Suprapubic skin (tissue), 4 donors: ENCODE results near the gene RNASE4. TPM values are rescaled to one million over a fixed set of nuclear protein-coding genes. Genes with fewer than 3 reads are reported as not detected.

Source experiments
- DNase-seq, 2 donors: peaks; one replicate each; pipeline ENCODE4 v3.0.0-alpha.2; 2019; ENCODE audit warnings: low spot score in 2 of 2
- H3K27ac ChIP-seq: fragments of 200-600 bp; sonication (generic); one replicate; pipeline ENCODE4 v1.5.1; 2019
- H3K27me3 ChIP-seq: fragments of 200-600 bp; sonication (generic); one replicate; pipeline ENCODE4 v1.5.1; 2019
- H3K36me3 ChIP-seq: fragments of 200-600 bp; sonication (generic); one replicate; pipeline ENCODE4 v1.5.1; 2019
- H3K4me1 ChIP-seq: fragments of 200-600 bp; sonication (generic); one replicate; pipeline ENCODE4 v1.5.1; 2019
- H3K4me3 ChIP-seq: fragments of 200-600 bp; sonication (generic); one replicate; pipeline ENCODE4 v1.5.1; 2019; ENCODE audit warnings: mild to moderate bottlenecking
- H3K9me3 ChIP-seq: fragments of 200-600 bp; sonication (generic); one replicate; pipeline ENCODE4 v1.5.1; 2019
- CTCF ChIP-seq, 2 donors: fragments of 200-600 bp in 1 of 2; fragments of 450-650 bp in 1 of 2; sonication (generic) in 1 of 2; IDR thresholded peaks; one replicate each; pipeline ENCODE4 v1.5.1; 2016 to 2019; ENCODE audit warnings: antibody characterized with exemption in 2 of 2, mild to moderate bottlenecking in 1 of 2, moderate library complexity in 1 of 2
- EP300 ChIP-seq: sonication (generic); formaldehyde crosslinking; IDR thresholded peaks from one replicate; pipeline ENCODE4 v1.6.1; 2017; ENCODE audit warnings: antibody characterized with exemption
- POLR2A ChIP-seq, 2 donors: fragments of 450-650 bp; IDR thresholded peaks; one replicate each; pipeline ENCODE4 v1.6.1; 2017; ENCODE audit warnings: antibody characterized with exemption in 2 of 2, mild to moderate bottlenecking in 2 of 2, moderate library complexity in 2 of 2
- POLR2AphosphoS5 ChIP-seq, 3 donors: sonication (generic); formaldehyde crosslinking; IDR thresholded peaks; one replicate each; pipeline ENCODE4 v1.6.1; 2017; ENCODE audit warnings: antibody characterized with exemption in 3 of 3
- WGBS: methylation state at CpG from one replicate; pipeline ENCODE4 v1.1.5; 2018; 5-methylcytosine and 5-hydroxymethylcytosine counted together
- total RNA-seq, 4 donors: library from RNA; depleted of rRNA; stranded (reverse); fragments of >200 nt; gene quantifications; one replicate each; pipeline ENCODE4 v1.1.0, GENCODE V29; 2016

Gene RNASE4
- total RNA-seq, 4 donors from 2014 or later = 43.9 to 84.2 (median 66.2) TPM

- no peak for DNase-seq
- 77% methylated on average over 1 of the region's 1 CpG for WGBS
- TF ChIP-seq EP300 (no peak), CTCF (IDR thresholded peaks at IDR 0.05) (no peak), POLR2AphosphoS5 (IDR thresholded peaks at IDR 0.05) (no peak), POLR2A (IDR thresholded peaks at IDR 0.05) (no peak)
- Histone ChIP-seq H3K27ac (no peak overlapping the region), H3K9me3 (no peaks in the 10 kb centered on the region), H3K27me3 (no peaks in the 10 kb centered on the region), H3K4me3 (no peak overlapping the region), H3K4me1 (no peaks in the 10 kb centered on the region), H3K36me3 (no peaks in the 10 kb centered on the region)
Observed at GRCh38 chr14:20750194-20750593, 65.8 kb downstream of the RNASE4 start.

Other genes starting within 250 kb of the RNASE4 start
- gene KLHL33, start 248.4 kb upstream of the RNASE4 start, total RNA-seq = under 1 TPM in 1 of 4 donors, not detected in 3; 0.08 TPM
- 10 to 100 TPM; 40.8 to 91.0 (median 44.8) TPM for gene OSGEP, start 229.7 kb upstream of the RNASE4 start, total RNA-seq
- gene APEX1, start 229.3 kb upstream of the RNASE4 start, total RNA-seq = 100 to 1,000 TPM; 119 to 133 (median 129) TPM
- gene PIP4P1, start 223.1 kb upstream of the RNASE4 start, total RNA-seq = 10 to 100 TPM; 23.7 to 36.5 (median 28.9) TPM
- gene PNP, start 215.2 kb upstream of the RNASE4 start, total RNA-seq = 10 to 100 TPM; 26.9 to 83.4 (median 52.9) TPM
- gene RNASE10, start 179.0 kb upstream of the RNASE4 start, total RNA-seq = not detected
- gene RNASE9, start 123.5 kb upstream of the RNASE4 start, total RNA-seq = not detected
- gene RNASE11, start 96.6 kb upstream of the RNASE4 start, total RNA-seq = not detected
- not detected for gene RNASE12, start 93.2 kb upstream of the RNASE4 start, total RNA-seq
- not detected for gene OR6S1, start 42.9 kb upstream of the RNASE4 start, total RNA-seq
- 10 to 100 TPM; 19.3 to 46.9 (median 27.1) TPM for gene ANG, start 4.2 kb downstream of the RNASE4 start, total RNA-seq
- gene EDDM3A, start 61.3 kb downstream of the RNASE4 start, total RNA-seq = not detected
- gene EDDM3B, start 83.8 kb downstream of the RNASE4 start, total RNA-seq = not detected
- 1 to 10 TPM; 4.0 to 8.1 (median 7.6) TPM for gene RNASE6, start 96.7 kb downstream of the RNASE4 start, total RNA-seq
- gene RNASE1, start 118.3 kb downstream of the RNASE4 start, total RNA-seq = 10 to 100 TPM; 39.7 to 97.1 (median 64.0) TPM
- not detected for gene RNASE3, start 206.8 kb downstream of the RNASE4 start, total RNA-seq